Endodermal cell (in vitro differentiated cells): ENCODE measurements around the gene ANKRD24. TPM values are rescaled to one million over a fixed set of nuclear protein-coding genes. Genes with fewer than 3 reads are reported as not detected.

Source experiments
- DNase-seq: peaks from one replicate; pipeline ENCODE4 v3.0.0-alpha.2; 2017
- H3K27ac ChIP-seq: 2 replicates; pipeline ENCODE4 v1.5.1; 2013; ENCODE audit warnings: mild to moderate bottlenecking, low read depth, low read length, moderate library complexity
- H3K27me3 ChIP-seq: 2 replicates; pipeline ENCODE4 v1.6.1; 2013; ENCODE audit warnings: mild to moderate bottlenecking, low read length, moderate library complexity; ENCODE audit not compliant: insufficient read depth, control insufficient read depth, poor library complexity, severe bottlenecking
- H3K36me3 ChIP-seq: 2 replicates; pipeline ENCODE4 v1.7.0; 2013; ENCODE audit warnings: mild to moderate bottlenecking, low read length, moderate library complexity; ENCODE audit not compliant: control insufficient read depth, insufficient read depth
- H3K4me1 ChIP-seq: one replicate; pipeline ENCODE4 v1.7.0; 2013; ENCODE audit warnings: low read length; ENCODE audit not compliant: control insufficient read depth, insufficient read depth
- H3K4me3 ChIP-seq: 2 replicates; pipeline ENCODE4 v1.5.1; 2013; ENCODE audit warnings: mild to moderate bottlenecking, low read length, moderate library complexity
- H3K9ac ChIP-seq: 2 replicates; pipeline ENCODE4 v1.6.1; 2013; ENCODE audit warnings: mild to moderate bottlenecking, low read length, moderate library complexity; ENCODE audit not compliant: poor library complexity, severe bottlenecking; ENCODE audit errors: extremely low read depth
- H3K9me3 ChIP-seq: 2 replicates; pipeline ENCODE4 v1.6.1; 2013; ENCODE audit warnings: mild to moderate bottlenecking, low read length, moderate library complexity; ENCODE audit not compliant: control insufficient read depth
- H3K27ac Mint-ChIP-seq: 2 replicates; pipeline ENCODE4 v1.8.0; 2020; ENCODE audit warnings: mixed read lengths
- H3K27me3 Mint-ChIP-seq: 2 replicates; pipeline ENCODE4 v1.8.0; 2021; ENCODE audit warnings: mild to moderate bottlenecking, mixed read lengths; ENCODE audit not compliant: insufficient read depth
- H3K36me3 Mint-ChIP-seq: 2 replicates; pipeline ENCODE4 v1.8.0; 2020; ENCODE audit warnings: low read depth, mixed read lengths
- H3K4me1 Mint-ChIP-seq: 2 replicates; pipeline ENCODE4 v1.8.0; 2020; ENCODE audit warnings: mixed read lengths
- H3K4me3 Mint-ChIP-seq: 2 replicates; pipeline ENCODE4 v1.8.0; 2020; ENCODE audit warnings: mild to moderate bottlenecking, moderate library complexity, mixed read lengths
- H3K9me3 Mint-ChIP-seq: 2 replicates; pipeline ENCODE4 v1.8.0; 2020; ENCODE audit warnings: mild to moderate bottlenecking, mixed read lengths
- CTCF ChIP-seq: fragments of 200-600 bp; sonication (generic); conservative IDR thresholded peaks from 2 replicates; pipeline ENCODE4 v1.5.0; 2021; ENCODE audit warnings: antibody characterized with exemption, mild to moderate bottlenecking
- WGBS, 2 experiments: methylation state at CpG; one replicate each; pipeline versions ENCODE4 v1.1.5 to v1.1.7; 2013; ENCODE audit warnings: missing lambda C conversion rate in 2 of 2, mixed read lengths in 1 of 2; ENCODE audit not compliant: insufficient coverage in 1 of 2, insufficient read length in 1 of 2; 5-methylcytosine and 5-hydroxymethylcytosine counted together
- total RNA-seq, 2 donors: library from RNA; stranded (reverse); fragmentation: NEBNext Ultra II Directional in 1 of 2; extraction: Animal tissue kit (Norgen Biotek cat#: 25700) in 1 of 2; gene quantifications; 2 replicates in 1 of 2; 3 replicates in 1 of 2; pipeline ENCODE4 v1.2.1, GENCODE V29; 2021

The ANKRD24 gene
- total RNA-seq, 2 donors from 2014 or later: 0.77 to 2.0 TPM

DNA sequence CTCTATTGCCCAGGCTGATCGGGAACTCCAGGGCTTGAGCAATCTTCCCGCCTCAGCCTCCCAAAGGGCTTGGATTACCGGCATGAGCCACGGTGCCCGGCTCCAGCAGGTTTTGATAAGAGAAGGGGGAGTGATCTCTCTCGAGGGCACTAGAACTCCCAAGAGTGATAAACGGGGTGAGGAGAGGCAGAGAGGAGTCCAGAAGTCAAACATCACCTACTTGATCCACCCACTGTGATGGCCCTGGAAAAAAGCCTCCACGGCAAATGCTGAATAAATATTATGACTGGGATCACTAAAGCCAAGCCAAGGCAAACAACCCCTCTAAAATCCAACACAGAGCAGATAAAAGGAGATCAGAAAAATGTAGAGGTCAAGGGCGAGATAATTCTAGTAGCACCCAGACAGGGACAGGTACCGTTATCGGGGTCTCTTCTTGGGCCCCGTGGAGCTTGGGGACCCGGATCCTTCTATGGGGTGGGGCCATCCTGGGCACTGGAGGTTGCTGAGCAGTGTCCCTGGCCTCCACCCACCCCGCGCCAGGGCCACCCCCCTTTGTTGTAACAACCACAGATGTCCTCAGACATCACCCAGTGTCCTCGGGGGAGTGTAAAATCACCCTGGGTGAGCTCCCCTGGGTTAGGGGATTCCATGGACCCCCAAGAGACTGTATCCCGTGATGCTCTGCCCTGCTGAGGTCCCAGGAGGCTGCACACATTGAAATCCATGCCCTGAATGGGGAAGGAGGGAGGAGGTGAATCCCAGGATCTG, 32.8 kb upstream of the ANKRD24 start:
- DNase-seq: no peak
- WGBS, 2 experiments: 81 to 84% methylated on average over 12 to 17 of the region's 17 CpGs
- H3K4me1 ChIP-seq: no peaks in the 10 kb centered on the region
- no peaks in the 10 kb centered on the region for H3K9me3 ChIP-seq
- Mint-ChIP-seq H3K36me3 (no peaks in the 10 kb centered on the region), H3K4me3 (no peak overlapping the region), H3K27ac (no peak overlapping the region), H3K4me1 (no peaks in the 10 kb centered on the region), H3K9me3 (no peaks in the 10 kb centered on the region), H3K27me3 (peaks cover 44% of the 10 kb centered on the region)
- no peak overlapping the region for H3K9ac ChIP-seq
- TF ChIP-seq CTCF: no peak
- H3K27me3 ChIP-seq: peaks cover 4% of the 10 kb centered on the region
- H3K4me3 ChIP-seq: no peak overlapping the region
- no peak overlapping the region for H3K27ac ChIP-seq
- no peaks in the 10 kb centered on the region for H3K36me3 ChIP-seq

DNA sequence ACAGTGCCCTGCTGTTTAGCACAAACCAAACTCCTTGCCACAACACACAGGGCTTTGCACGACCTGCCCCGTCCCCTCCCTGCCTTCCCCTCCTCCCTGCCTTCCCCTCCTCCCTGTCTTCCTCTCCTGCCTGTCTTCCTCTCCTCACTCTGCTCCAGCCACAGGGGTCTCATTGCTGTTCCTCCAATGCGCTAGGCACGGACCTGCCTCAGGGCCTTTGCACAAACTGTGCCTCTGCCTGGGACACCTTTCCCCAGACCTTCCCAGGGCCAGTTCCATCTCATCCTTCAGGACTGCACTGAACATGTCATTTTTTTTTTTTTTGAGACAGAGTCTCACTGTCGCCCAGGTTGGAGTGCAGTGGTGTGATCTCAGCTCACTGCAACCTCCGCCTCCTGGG, 30.9 kb upstream of the ANKRD24 start:
- H3K4me3 ChIP-seq: no peak overlapping the region
- Mint-ChIP-seq H3K36me3 (no peaks in the 10 kb centered on the region), H3K4me1 (no peaks in the 10 kb centered on the region), H3K4me3 (no peak overlapping the region), H3K9me3 (no peaks in the 10 kb centered on the region), H3K27me3 (peaks cover 38% of the 10 kb centered on the region), H3K27ac (no peak overlapping the region)
- no peaks in the 10 kb centered on the region for H3K27me3 ChIP-seq
- DNase-seq: no peak
- H3K9ac ChIP-seq: no peak overlapping the region
- no peak overlapping the region for H3K27ac ChIP-seq
- WGBS, 2 experiments: 78 to 87% methylated on average over 3 to 6 of the region's 6 CpGs
- H3K4me1 ChIP-seq: no peaks in the 10 kb centered on the region
- H3K9me3 ChIP-seq: no peaks in the 10 kb centered on the region
- no peaks in the 10 kb centered on the region for H3K36me3 ChIP-seq
- no peak for TF ChIP-seq CTCF

- Mint-ChIP-seq H3K9me3 (no peaks in the 10 kb centered on the region), H3K27ac (no peak overlapping the region), H3K27me3 (peaks cover 34% of the 10 kb centered on the region), H3K4me3 (no peak overlapping the region), H3K36me3 (no peaks in the 10 kb centered on the region), H3K4me1 (no peaks in the 10 kb centered on the region)
- no peak for DNase-seq
- H3K9me3 ChIP-seq: no peaks in the 10 kb centered on the region
- no peak overlapping the region for H3K4me3 ChIP-seq
- H3K36me3 ChIP-seq: no peaks in the 10 kb centered on the region
- 95 to 98% methylated on average over 7 to 10 of the region's 10 CpGs for WGBS, 2 experiments
- TF ChIP-seq CTCF: no peak
- H3K4me1 ChIP-seq: no peaks in the 10 kb centered on the region
- H3K9ac ChIP-seq: no peak overlapping the region
- no peak overlapping the region for H3K27ac ChIP-seq
- no peaks in the 10 kb centered on the region for H3K27me3 ChIP-seq
Observed at GRCh38 chr19:4152241-4152998, 30.1 kb upstream of the ANKRD24 start.
